KMS-11 (cell line): ENCODE measurements around the gene WNT3.

Source experiments
- H2AFZ ChIP-seq: fragments of 200-600 bp; sonication (generic); 2 replicates; pipeline ENCODE4 v1.6.1; 2016; ENCODE audit warnings: antibody characterized with exemption, mixed run types, low read depth
- H3K27ac ChIP-seq: fragments of 200-600 bp; sonication (generic); 2 replicates; pipeline ENCODE4 v1.6.1; 2016; ENCODE audit warnings: mild to moderate bottlenecking, mixed run types
- H3K27me3 ChIP-seq: fragments of 200-600 bp; sonication (generic); 2 replicates; pipeline ENCODE4 v1.6.1; 2017; ENCODE audit warnings: mild to moderate bottlenecking, low read depth, mixed run types, moderate library complexity; ENCODE audit not compliant: insufficient read depth
- H3K36me3 ChIP-seq: fragments of 200-600 bp; sonication (generic); 2 replicates; pipeline ENCODE4 v1.6.1; 2017; ENCODE audit warnings: mild to moderate bottlenecking, mixed run types; ENCODE audit not compliant: insufficient read depth
- H3K4me1 ChIP-seq: fragments of 200-600 bp; sonication (generic); 2 replicates; pipeline ENCODE4 v1.6.1; 2016; ENCODE audit warnings: mild to moderate bottlenecking, low read depth, mixed run types; ENCODE audit not compliant: poor library complexity, severe bottlenecking
- H3K4me2 ChIP-seq: fragments of 200-600 bp; sonication (generic); 2 replicates; pipeline ENCODE4 v1.7.0; 2016; ENCODE audit warnings: mild to moderate bottlenecking, mixed run types
- H3K4me3 ChIP-seq: fragments of 200-600 bp; sonication (generic); IDR thresholded peaks from 2 replicates; pipeline ENCODE4 v1.6.1; 2017; ENCODE audit warnings: low read depth, low read length, mixed read lengths; ENCODE audit not compliant: insufficient read depth
- H3K79me2 ChIP-seq: fragments of 200-600 bp; sonication (generic); 2 replicates; pipeline ENCODE4 v1.6.1; 2016; ENCODE audit warnings: low read depth, mixed run types; ENCODE audit not compliant: insufficient read depth
- H3K9ac ChIP-seq: fragments of 200-600 bp; sonication (generic); 2 replicates; pipeline ENCODE4 v1.6.1; 2016; ENCODE audit warnings: mild to moderate bottlenecking, mixed run types
- H4K20me1 ChIP-seq: fragments of 200-600 bp; sonication (generic); 2 replicates; pipeline ENCODE4 v1.6.1; 2016; ENCODE audit warnings: mild to moderate bottlenecking, mixed run types; ENCODE audit not compliant: insufficient read depth
- CTCF ChIP-seq: fragments of 200-600 bp; sonication (generic); conservative IDR thresholded peaks from 2 replicates; pipeline ENCODE4 v1.6.1; 2017; ENCODE audit warnings: low read depth, mild to moderate bottlenecking, antibody characterized with exemption, low read length, moderate library complexity, mixed read lengths

The WNT3 gene

GRCh38 chr17:46854948-46855347 is 36.5 kb upstream of the WNT3 start:
- H3K79me2 ChIP-seq: no peaks in the 10 kb centered on the region
- H3K9ac ChIP-seq: no peak overlapping the region
- no peaks in the 10 kb centered on the region for H3K36me3 ChIP-seq
- H3K4me1 ChIP-seq: no peaks in the 10 kb centered on the region
- no peak for TF ChIP-seq CTCF
- no peaks in the 10 kb centered on the region for H3K27me3 ChIP-seq
- H3K4me3 ChIP-seq: no peak overlapping the region
- H2AFZ ChIP-seq: no peak overlapping the region
- H3K4me2 ChIP-seq: no peak overlapping the region
- no peaks in the 10 kb centered on the region for H4K20me1 ChIP-seq
- H3K27ac ChIP-seq: no peak overlapping the region

- TF ChIP-seq CTCF: no peak
- H3K27ac ChIP-seq: no peak overlapping the region
- no peak overlapping the region for H3K9ac ChIP-seq
Observed at GRCh38 chr17:46854515-46854914, 36.0 kb upstream of the WNT3 start.

GRCh38 chr17:46853896-46854444 is 35.5 kb upstream of the WNT3 start:
- H3K4me2 ChIP-seq: no peak overlapping the region
- H3K27ac ChIP-seq: no peak overlapping the region
- H2AFZ ChIP-seq: no peak overlapping the region
- H3K4me3 ChIP-seq: no peak overlapping the region
- H4K20me1 ChIP-seq: no peaks in the 10 kb centered on the region
- H3K27me3 ChIP-seq: no peaks in the 10 kb centered on the region
- no peak overlapping the region for H3K9ac ChIP-seq
- H3K4me1 ChIP-seq: no peaks in the 10 kb centered on the region
- TF ChIP-seq CTCF: no peak
- no peaks in the 10 kb centered on the region for H3K79me2 ChIP-seq
- no peaks in the 10 kb centered on the region for H3K36me3 ChIP-seq

More at GRCh38 chr17:46854515-46854914, 36.0 kb upstream of the WNT3 start:
- Histone ChIP-seq H3K36me3 (no peaks in the 10 kb centered on the region), H3K27me3 (no peaks in the 10 kb centered on the region), H3K79me2 (no peaks in the 10 kb centered on the region), H3K4me2 (no peak overlapping the region), H3K4me1 (no peaks in the 10 kb centered on the region), H4K20me1 (no peaks in the 10 kb centered on the region), H3K4me3 (no peak overlapping the region), H2AFZ (no peak overlapping the region)

- no peak within 1 kb of the TSS for H3K4me3 ChIP-seq
- no peaks in the 10 kb centered on the region for H4K20me1 ChIP-seq
- H3K79me2 ChIP-seq: no peaks in the 10 kb centered on the region
- H3K4me2 ChIP-seq: no peak within 1 kb of the TSS
- no peak for TF ChIP-seq CTCF
- no peak within 1 kb of the TSS for H2AFZ ChIP-seq
- H3K36me3 ChIP-seq: no peaks in the 10 kb centered on the region
- no peaks in the 10 kb centered on the region for H3K27me3 ChIP-seq
- no peak within 1 kb of the TSS for H3K27ac ChIP-seq
- no peak within 1 kb of the TSS for H3K9ac ChIP-seq
- no peaks in the 10 kb centered on the region for H3K4me1 ChIP-seq
Observed at GRCh38 chr17:46851029-46851741, 32.7 kb upstream of the WNT3 start, which contains the start of gene WNT9B. Gene WNT9B (plus strand): TSS chr17:46851583. CDS start chr17:46851639, 56 bp downstream.
